ENCODE measurements around the gene CORO7.
A peak's percentile ranks its signal among the peaks of the same experiment; 100 is the strongest.

The CORO7 gene

DNA sequence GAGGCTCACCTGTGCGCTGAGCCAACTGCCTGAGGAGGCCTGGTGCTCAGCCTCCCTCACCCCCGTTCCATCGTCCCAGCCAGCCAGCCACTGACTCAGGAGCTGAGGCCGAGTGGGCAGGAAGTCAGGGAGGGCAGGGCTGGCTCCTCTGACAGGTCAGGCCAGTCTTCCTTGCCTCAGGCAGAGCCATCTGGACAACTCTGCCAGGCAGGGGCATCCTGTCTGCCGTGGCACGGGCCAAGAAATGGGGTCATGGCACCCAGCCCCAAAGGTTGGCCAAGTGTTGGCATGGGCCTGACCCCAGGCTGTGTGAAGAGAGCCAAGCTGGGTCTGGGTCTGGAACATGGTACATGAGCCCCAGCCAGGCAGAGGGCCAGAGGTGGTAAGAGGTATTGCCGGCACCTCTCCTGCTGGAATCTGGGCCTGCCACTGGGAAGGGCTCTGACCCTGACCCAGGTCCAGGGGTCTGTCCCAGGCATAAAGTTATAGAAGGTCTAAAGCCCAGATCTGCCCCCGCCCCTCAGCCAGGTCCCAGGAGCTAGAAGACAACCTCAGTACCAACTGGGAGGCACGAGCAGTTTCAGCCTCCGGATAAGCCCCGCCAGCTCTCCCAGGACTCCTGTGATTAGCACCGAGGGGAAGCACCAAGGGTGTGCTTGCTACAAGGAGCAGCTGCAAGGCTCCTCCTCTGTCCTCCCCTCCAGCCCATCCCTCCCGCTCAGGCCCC is 47.2 kb downstream of the CORO7 start:
- DNase-seq = no peak

DNA sequence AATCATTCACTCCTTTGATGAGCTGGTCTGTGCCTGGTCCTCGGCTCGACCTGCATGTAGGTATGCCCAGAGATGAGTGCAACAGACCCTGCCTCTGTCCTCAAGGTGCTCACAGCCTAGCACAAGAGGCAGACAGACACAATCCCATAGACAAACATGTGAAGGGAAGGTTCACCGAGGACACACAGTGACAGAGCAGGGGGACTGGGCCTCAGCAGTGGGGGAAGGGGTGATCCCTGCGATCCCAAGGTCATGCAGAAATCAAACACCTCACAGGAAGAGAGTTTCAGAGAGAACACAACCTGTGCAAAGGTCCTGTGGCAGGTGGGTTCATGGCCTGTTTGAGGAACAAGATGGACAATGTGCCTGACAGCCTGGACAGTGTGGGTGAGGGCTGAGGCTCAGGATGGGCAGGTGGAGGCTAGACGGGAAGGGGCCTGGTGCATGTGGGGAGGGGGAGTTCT is 49.0 kb downstream of the CORO7 start:
- no peak for DNase-seq

DNA sequence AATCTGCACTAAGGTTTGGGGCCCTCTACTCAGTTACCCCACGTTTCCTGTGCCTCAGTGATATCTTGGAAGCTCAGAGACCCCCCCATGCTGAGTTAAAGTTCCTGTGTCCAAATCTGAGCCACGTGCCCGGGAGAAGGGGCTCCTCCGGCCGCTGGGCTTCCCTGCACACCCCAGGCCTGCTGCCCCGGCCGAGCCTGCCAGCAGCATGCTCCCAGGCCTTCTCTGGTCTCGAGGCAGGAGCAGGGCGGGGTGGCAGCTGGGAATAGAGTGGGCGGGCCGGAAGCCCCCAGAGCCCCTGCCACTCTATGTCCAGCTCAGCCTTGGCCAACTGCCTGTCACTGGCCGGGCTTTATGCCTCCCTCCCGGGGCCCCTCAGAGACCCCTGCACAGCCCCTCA is 50.4 kb downstream of the CORO7 start:
- DNase-seq = no peak

DNA sequence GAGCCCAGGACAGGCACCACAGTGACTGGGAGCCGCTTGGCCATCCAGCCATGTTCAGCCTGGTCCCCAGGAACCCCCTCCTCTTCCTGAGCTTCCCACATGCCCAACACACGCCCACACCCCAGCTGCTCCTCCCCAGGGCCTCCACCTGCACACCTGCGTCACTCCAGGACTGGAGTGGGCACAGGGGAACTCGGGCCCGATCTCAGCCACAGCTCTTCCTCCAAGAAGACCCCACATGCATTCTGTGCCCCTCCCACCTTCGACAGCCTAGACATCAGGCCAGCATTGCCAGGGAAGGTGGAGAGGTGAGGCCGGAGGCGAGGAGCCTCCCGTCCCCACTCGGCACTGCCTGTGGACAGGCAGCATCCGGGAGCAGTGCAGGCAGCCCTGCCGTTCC is 50.8 kb downstream of the CORO7 start:
- no peak for DNase-seq

DNA sequence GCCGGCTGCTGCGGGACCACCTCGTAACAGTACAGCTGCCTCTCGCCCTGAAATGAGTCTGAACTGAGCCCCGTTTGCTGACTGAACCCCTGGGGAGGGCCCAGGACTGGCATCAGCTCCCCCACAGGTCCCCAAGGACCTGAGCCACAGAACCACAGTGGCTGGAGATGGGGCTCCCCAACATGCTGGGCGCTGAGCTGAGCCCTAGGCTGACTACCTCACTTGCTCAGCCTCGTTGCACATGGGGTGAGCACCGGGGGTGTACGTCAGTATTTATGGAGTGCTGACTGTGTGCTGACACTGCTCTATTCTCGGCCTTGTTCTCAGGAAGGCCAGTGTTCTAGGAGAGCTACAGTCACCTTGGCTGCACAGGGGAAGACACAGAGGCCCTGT is 51.4 kb downstream of the CORO7 start:
- DNase-seq = no peak

DNA sequence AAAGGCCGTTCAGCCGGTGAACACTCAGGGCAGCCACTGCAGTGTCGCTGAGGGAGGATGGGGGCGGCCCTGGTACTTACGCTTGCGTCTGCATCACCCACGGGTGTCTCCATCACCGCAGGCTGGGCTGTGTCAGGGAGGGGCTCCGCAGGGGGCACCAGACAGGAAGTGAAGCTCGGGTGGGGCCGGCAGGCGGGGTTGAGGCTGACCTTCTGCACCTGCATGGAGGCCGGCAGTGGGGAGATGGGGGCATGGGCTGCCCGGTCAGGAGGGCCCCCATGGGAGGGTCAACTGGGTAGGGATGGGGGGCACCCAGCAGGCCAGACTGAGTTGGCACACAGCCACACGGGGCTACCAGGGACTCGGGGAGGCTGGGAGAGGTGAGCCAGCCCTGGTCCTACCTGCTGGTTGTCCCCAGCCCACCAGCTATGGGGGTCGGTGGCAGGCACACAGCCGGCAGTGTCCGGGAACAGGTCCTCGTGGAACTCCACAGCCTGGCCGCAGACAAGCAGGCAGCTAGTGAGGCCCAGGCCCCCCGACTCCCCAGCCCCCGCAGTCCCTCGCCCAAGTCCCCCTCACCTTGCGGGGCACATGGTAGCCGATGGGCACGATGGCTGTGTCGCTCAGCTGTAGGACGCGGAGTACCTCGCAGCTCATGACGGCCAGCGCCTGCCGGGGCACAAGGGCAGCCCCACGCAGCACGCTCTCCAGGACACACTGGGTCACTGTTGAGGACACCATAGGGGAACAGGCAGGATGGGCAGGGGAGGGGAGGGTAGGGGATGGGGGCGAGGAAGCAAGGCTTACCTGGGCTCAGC is 52.0 kb downstream of the CORO7 start:
- DNase-seq = no peak

DNA sequence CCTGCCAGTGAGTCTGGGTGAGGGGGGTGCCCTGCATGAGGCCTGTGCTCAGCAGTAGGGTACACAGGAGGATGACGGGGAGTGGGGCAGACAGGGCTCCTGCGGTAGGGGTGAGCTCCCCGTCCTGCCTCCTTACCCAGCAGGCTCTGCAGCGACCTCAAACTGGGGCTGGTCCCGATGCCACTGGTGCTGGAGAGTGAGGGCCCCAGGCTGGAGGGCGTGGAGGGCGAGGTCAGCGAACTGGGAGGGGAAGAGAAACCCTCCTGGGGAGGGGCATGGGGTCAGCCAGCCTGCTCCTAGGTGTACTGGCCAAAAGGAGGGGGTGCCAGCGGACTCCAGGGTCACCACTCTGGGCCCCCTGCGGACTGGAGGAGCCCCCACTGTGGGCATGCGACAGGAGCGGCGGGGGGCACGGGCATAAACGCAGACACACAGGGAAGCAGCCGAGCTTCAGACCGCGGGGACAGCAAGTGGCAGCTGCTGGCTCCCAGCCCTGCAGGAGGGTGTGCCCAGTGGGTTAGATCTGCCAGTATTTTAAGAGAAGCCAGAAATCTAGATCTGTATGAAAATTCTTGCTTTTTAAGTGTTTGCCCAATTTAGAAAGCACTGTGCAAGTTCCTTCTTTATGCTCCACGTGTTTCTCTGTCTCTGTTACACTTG is 53.8 kb downstream of the CORO7 start:
- DNase-seq = no peak

DNA sequence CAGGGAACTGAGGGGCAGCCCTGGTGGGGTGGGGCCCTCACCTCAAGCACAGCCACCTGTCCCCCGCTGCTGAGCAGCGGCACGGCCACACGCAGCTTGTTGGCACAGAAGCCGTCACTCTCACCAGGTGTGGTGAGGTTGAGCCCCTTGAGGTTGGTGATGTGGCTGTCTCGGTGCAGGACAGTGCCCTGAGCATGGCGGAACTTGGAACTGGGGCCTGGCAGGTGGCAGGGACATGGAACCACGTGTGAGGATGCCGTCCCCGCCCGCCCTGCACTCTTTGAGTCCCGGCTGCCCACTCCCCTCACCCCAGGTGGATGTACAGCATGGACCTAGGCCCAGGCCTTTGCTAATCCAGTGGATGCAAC is 54.5 kb downstream of the CORO7 start:
- DNase-seq = no peak

DNA sequence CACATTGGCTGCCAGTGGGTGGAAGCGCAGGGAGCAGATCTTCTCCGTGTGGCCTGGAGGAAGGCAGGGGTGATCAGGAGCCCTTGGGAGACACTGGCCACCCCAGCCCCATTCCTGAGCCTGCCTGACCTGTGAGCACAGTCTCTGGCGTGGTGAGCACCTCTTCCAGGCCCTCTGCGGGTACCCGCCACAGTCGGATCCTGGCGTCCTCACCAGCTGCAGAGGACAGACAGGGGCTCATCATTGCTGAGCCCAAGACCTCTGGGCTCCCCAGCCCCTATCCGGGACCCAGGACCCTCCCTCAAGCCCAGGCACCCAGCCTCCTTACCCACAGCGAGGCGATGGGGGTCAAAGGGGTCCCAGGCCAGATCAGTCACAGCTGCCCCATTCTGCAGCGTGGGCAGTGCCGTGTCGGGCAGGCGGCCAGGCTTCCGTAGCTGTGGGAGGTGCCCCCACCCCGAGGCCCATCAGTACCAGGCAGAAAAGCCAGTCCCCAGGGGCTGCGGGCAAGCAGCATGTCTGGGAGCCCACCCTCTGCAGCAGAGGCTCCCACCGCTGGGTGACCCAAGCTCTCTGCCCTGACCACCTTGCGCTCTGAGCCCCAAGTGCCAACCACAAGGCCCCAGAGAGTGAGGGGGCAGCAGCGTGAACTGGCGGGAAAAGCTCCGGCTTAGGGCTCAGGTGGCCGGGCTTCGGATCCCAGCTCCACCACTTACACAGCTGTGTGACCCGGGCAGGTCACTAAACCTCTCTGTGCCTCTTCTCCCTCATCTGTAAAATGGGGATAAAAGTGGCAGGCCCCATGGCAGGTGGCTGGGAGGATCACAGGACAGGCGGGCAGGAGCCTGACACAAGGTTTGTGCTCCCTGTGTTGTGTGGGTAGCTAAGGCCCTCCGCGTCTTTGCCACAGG is 55.1 kb downstream of the CORO7 start:
- DNase-seq = no peak

DNA sequence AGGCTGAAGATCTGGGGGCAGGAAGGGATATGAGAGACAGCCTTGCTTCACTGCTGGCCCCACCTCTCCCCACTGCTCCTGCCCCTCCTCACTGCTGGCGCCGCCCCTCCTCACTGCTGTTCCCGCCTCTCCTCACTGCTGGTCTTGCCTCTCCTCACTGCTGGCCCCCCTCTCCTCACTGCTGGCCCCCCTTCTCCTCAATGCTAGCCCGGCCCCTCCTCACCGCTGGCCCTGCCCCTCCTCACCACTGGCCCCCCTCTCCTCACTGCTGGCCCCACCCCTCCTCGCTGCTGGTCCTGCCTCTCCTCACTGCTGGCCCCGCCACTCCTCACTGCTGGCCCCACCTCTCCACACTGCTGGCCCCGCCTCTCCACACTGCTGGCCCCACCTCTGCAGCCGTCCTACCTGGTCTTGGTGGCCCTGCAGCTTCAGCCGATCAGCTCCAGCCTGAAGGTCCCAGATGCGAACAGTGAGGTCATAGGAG is 55.8 kb downstream of the CORO7 start:
- DNase-seq = no peak

DNA sequence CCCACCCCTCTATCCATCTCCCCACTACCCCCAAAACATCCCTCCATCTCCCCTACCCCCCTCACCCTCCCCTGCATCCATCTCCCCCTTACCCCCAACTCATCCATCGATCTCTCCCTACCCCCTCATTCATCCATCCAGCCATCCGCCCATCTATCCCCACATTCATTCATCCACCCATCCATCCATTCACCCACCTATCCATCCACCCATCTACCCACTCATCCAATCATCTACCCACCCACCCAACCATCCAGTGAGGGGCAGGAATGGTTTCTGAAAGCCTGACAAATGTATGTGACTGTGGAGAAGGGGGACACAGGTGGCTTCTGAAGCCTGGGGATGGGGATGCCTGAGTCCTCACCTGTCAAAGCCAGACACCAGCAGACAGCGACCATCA is 56.5 kb downstream of the CORO7 start:
- no peak for DNase-seq

DNA sequence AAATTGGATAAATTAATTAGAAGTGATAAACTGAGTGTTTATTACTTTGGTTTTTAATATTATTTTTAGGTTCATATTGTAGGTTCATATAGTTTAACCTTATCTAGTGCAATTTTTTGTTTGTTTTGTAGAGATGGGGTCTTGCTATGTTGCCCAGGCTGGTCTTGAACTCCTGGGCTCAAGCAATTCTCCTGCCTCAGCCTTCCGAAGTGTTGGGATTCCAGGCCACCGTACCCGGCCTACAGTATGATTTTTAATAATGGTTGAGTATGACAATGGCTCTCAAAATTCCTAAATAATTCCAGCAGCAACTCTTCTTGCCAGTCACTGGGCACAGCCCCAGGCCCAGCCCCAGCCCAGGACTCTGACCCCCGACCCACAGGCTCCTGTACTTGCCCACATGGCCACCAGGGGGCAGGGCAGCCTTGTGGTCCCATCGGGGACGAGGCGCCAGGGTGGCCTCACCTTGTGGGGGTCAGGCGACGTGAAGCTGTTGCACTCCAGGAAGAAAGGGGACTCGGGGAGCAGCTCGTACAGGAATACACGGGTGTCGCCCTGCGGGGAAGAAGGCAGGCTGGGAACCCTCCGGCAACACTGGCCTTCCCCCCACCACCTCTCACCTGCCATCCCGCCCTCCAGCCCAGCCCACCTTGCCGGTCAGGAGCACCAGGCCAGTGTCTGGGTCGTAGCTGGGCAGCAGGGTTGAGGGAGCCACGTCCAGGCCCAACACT is 57.4 kb downstream of the CORO7 start:
- no peak for DNase-seq

DNA sequence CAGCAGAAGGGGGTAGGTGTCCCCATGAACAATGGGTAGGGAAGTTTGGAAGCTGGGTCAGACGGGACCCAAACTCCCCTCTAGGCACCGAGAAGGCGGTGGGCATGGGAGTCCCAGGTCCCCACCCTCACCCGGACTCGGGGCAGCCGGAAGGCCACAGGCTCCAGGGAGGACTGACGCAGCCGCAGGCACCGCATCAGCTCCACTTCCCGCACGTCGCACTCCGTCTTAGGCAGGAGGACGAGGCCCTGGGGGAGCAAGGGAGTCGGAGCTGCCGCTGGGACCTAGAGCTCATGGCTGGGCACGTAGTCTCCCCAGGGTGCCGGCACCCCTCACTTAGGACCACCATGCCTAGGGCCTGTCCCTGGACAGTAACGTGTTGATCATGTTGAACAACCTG is 58.2 kb downstream of the CORO7 start:
- DNase-seq = no peak

DNA sequence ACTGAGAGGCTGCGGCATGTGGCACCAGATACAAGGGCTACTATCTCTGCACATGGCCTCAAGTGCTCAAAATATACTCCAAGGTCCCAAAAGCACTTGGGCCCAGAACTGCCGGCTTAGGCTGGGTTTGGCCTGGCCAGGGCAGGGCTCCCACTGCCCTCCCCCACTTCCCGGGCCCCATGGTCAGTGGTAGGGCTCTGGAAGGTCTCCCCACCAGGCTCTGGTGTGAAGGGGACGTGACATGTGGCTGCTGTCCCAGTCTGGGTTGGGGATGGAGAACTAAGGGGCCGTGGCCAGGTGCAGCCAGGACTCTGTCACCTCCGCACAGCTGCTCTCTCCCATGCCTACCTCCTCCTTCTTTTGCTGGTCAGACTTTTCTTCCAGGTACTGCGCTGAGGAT is 59.6 kb downstream of the CORO7 start:
- no peak for DNase-seq

DNA sequence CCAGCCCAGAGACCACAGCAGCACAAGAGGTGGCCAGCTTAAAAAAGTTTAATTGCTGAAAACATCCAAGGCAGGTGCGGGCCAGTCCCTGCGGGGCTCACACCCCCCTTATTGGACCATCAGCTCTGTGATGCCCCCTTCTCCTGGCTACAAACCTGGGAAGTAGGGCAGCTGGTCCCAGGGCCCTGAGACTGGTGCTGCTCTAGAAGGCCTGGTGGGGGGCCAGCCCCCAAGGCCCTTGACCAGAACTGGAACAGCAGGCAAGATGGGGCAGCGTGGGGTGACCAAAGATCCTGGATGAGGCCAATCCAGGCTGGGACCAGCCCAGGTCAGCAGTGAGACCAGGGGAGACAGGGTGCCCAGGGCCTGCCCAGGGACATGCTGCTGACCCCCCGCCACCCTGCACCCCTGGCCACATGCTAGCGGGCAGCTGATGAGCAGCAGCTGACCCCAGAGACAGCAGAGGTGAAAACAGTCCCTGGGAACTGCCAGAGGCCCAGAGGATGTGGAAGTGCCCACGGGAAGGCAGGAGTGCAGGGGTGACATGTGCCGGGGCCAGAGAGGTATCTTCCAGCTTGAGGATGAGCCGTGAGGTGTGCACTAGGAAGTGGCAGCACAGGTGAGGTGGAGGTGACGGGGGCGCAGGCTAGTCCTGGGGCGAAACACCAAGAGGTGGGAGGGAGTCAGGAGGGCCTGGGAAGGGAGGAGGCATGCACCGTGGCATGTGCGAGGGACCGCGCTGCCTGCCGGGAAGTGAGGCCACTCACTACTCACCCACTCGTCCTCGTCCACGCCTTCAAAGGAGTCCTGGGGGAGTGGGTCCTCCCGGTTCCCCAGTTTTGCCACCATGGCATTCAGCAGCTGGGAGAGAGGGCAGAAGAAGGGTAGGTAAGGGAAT is 61.6 kb downstream of the CORO7 start:
- no peak for DNase-seq

DNA sequence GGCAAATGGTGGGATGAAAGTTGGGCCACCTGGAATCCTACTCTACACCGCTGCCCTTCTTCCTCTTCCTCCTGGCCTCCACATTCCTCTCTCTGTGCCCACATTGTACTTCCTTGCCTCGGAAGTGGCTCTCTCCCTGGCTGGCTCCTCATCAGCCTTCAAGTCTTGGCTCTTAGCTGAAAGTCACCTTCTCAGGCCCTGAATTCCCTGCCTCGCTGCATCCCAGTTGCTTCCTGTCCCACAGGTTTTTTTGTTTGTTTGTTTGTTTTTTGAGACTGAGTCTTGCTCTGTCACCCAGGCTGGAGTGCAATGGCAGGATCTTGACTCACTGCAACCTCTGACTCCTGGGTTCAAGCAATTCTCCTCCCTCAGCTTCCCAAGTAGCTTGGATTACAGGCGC is 62.7 kb downstream of the CORO7 start:
- DNase-seq = no peak

DNA sequence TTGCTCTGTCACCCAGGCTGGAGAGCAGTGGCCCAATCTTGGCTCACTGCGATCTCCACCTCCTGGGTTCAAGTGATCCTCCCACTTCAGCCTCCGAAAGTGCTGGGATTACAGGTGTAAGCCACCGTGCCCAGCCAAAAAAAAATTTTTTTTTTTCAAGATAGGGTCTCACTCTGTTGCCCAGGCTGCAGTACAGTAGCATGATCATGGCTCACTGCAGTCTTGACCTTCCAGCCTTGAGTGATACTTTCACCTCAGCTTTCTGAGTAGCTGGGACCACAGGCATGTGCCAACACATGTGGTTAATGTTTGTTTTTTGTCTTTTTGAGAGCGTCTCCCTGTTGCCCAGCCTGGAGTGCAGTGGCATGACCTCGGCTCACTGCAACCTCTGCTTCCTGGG is 63.6 kb downstream of the CORO7 start:
- no peak for DNase-seq

DNA sequence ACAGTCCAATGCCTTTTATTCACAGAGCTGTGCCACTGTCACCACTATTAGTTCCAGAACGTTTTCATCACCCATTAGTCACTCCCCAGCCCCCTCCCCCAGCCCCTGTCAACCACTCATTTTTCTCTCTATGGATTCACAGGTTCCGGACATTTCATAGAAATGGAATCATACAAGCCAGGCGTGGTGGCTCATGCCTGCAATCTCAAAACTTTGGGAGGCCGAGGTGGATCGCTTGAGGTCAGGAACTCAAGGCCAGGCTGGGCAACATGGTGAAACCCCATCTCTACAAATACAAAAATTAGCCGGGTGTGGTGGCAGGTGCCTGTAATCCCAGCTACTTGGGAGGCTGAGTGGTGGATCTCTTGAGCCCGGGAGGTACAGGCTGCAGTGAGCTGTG is 64.5 kb downstream of the CORO7 start:
- no peak for DNase-seq

DNA sequence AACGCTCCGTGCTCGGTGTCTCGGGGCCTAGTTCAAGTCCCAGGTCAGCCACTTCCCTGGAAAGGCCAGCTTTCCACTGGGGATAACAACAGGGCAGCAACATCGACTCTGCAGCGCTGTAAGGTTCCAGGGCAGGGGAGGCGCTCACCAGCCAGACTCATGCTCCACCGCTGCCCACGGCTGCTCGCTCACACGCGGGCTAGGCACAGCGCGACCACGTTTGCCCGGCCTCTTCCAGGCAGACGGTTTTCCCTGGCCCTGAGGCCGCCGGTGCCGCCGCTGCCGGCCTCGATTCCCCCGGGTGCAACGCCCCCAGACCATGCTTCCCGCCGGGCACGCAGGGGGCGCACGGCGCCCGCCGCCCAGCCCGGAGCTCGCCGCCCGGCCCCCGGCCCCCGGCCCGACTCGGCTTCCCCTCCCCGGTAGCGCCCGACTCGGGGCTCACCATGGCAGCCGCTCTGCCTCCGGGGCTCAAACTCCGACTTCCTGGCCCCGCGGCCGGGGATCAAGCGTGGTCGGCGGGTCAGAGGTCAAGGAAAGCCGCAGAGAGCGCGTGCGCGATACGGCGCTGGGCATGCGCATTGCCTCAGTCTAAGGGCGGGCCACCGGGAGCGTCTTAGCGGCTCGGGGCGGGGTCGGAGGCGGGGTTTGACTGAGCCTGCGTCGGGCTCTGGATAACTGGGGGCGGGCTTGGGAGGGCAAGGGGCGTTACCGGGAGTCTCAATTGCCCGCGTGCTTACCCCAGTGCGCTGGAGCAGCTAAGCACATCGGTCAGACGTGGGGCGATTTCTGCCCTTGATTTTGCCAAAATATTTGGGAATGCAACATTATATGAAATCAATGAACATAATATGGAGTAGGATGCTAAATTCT is 65.4 kb downstream of the CORO7 start, which contains the start of gene PAM16:
Gene PAM16, minus strand, starts transcription at position 535 of the 873 bp plus-strand sequence. Its CDS starts 87 bp downstream, at position 448.
- DNase-seq = peak; percentile 97

DNA sequence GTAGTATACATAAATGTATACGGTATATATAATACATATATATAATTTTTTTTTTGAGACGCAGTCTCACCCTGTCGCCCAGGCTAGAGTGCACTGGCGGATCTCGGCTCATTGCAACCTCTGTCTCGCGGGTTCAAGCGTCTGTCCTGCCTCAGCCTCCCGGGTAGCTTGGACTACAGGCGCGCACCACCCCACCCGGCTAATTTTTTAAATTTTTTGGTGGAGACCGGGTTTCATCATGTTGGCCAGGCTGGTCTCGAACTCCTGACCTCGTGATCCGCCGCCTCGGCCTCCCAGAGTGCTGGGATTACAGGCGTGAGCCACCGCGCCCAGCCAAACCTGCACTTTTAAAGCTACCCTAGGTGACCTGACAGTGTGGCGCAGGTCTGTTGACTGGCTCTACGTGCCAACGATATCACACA is 66.0 kb downstream of the CORO7 start:
- DNase-seq = no peak

Measured in NCI-H146 (cell line).